ENCODE data around the gene TMEM91. TPM values are rescaled to one million over a fixed set of nuclear protein-coding genes. Genes with fewer than 3 reads are reported as not detected.

Gene TMEM91
- total and polyA plus RNA-seq, 2 donors (not counting 3 experiments of a cell fraction or from before 2014, with no cell fraction given) = 9.0 to 13.2 TPM

GRCh38 chr19:41386442-41386841 is 10.1 kb downstream of the TMEM91 start:
- Histone ChIP-seq H3K9me3 (replicated peaks; ENCODE audit: control insufficient read depth, insufficient read depth, low read length) (no peaks in the 10 kb centered on the region), H3K4me1 (ENCODE audit: control insufficient read depth, extremely low read depth, insufficient read depth, low read length) (no peaks in the 10 kb centered on the region), H3K27ac (ENCODE audit: insufficient read depth, low read depth, low read length) (no peak overlapping the region), H3K9ac (replicated peaks; ENCODE audit: extremely low read depth, insufficient read depth, low read length) (no peak overlapping the region), H4K20me1 (replicated peaks; ENCODE audit: control insufficient read depth, extremely low read depth, insufficient read depth, low read length) (no peaks in the 10 kb centered on the region), H3K4me3 (replicated peaks in 1 of 3; ENCODE audit: insufficient read depth in 1 of 3, low read depth in 1 of 3, low read length in 3 of 3) (no peak overlapping the region), H3K27me3 (ENCODE audit: control insufficient read depth in 2 of 2, insufficient read depth in 2 of 2, low read length in 2 of 2) (no peaks in the 10 kb centered on the region), H3K9me1 (replicated peaks; ENCODE audit: control insufficient read depth, extremely low read depth, insufficient read depth, low read length) (no peaks in the 10 kb centered on the region), H3K36me3 (ENCODE audit: control insufficient read depth in 2 of 2, extremely low read depth in 1 of 2, insufficient read depth in 2 of 2, low read length in 2 of 2) (peaks cover 3 to 12% of the 10 kb centered on the region in 2 experiments), H3K79me2 (ENCODE audit: control insufficient read depth, insufficient read depth, low read length) (no peaks in the 10 kb centered on the region), H2AFZ (ENCODE audit: low read depth, low read length) (no peak overlapping the region), H3K4me2 (ENCODE audit: insufficient read depth, low read length) (no peak overlapping the region)
- intact Hi-C loops (cut with micrococcal nuclease) (no loop called here), dilution Hi-C loops (cut with MboI; ENCODE audit: extremely low pct_ligation_motif_present, low sequenced_read_pairs) (no loop called here)
- no peak for FAIRE-seq
- no TSS peak for BruUV-seq (replicated peaks)
- no peak for DNase-seq (ENCODE audit: low read depth, low spot score)
- no peak for TF ChIP-seq POLR2AphosphoS5 (IDR thresholded peaks at IDR 0.05; ENCODE audit: insufficient read depth, low read depth, low read length)
- no peak for TF ChIP-seq JUN (IDR thresholded peaks at IDR 0.05; ENCODE audit: borderline replicate concordance, insufficient read depth, insufficient read length, low read depth)
- no peak for TF ChIP-seq CTCF (IDR thresholded peaks at IDR 0.05; ENCODE audit: extremely low read depth in 1 of 2, insufficient read depth in 1 of 2, low read depth in 1 of 2, low read length in 2 of 2)
- no peak for TF ChIP-seq POLR2A (IDR thresholded peaks at IDR 0.05; ENCODE audit: low read depth, low read length)
- no peak for TF ChIP-seq EZH2 (IDR thresholded peaks at IDR 0.05; ENCODE audit: borderline replicate concordance, low read depth, low read length, severe bottlenecking)
- TF ChIP-seq FOS (IDR thresholded peaks at IDR 0.05; ENCODE audit: borderline replicate concordance, insufficient read depth, low read length) = no peak
- TF ChIP-seq MYC (IDR thresholded peaks at IDR 0.05; ENCODE audit: low read depth, low read length) = no peak
- TF ChIP-seq MAX (IDR thresholded peaks at IDR 0.05; ENCODE audit: insufficient read depth, insufficient read length) = no peak
- no peak for TF ChIP-seq GATA2 (IDR thresholded peaks at IDR 0.05; ENCODE audit: insufficient read depth, insufficient read length, low read depth, low read length)
- ChIA-PET POLR2A (no interaction called here), CTCF (interaction anchor here (0.6 to 1.8 kb wide), 2 partner anchors 33 to 64 kb away, joined by 3 to 7 read pairs; partner anchors contain the start of gene TGFB1)
